HUES64 (cell line): Measurements from ENCODE around the gene MCHR2.

Experiments used
- H3K27ac ChIP-seq: 2 replicates; pipeline ENCODE4 v1.7.0; 2013; ENCODE audit warnings: low read depth, low read length, inconsistent platforms
- H3K27me3 ChIP-seq: 2 replicates; pipeline ENCODE4 v1.6.1; 2013; ENCODE audit warnings: mild to moderate bottlenecking, low read length; ENCODE audit not compliant: insufficient read depth
- H3K36me3 ChIP-seq: 2 replicates; pipeline ENCODE4 v1.6.1; 2013; ENCODE audit warnings: mild to moderate bottlenecking, low read length; ENCODE audit not compliant: insufficient read depth
- H3K4me1 ChIP-seq: 2 replicates; pipeline ENCODE4 v1.6.1; 2013; ENCODE audit warnings: mild to moderate bottlenecking, low read length, moderate library complexity; ENCODE audit not compliant: insufficient read depth
- H3K4me3 ChIP-seq: 2 replicates; pipeline ENCODE4 v1.5.1; 2013; ENCODE audit warnings: mild to moderate bottlenecking, low read length, moderate library complexity
- H3K9ac ChIP-seq: 2 replicates; pipeline ENCODE4 v1.6.1; 2013; ENCODE audit warnings: mild to moderate bottlenecking, low read depth, low read length
- H3K9me3 ChIP-seq: 2 replicates; pipeline ENCODE4 v1.6.1; 2013; ENCODE audit warnings: low read depth, low read length; ENCODE audit not compliant: insufficient read depth
- WGBS: fragments of 150-250, 120-280 bp; methylation state at CpG from one replicate; pipeline ENCODE4 v1.1.7; 2013; ENCODE audit warnings: missing lambda C conversion rate; 5-methylcytosine and 5-hydroxymethylcytosine counted together

MCHR2 gene

DNA sequence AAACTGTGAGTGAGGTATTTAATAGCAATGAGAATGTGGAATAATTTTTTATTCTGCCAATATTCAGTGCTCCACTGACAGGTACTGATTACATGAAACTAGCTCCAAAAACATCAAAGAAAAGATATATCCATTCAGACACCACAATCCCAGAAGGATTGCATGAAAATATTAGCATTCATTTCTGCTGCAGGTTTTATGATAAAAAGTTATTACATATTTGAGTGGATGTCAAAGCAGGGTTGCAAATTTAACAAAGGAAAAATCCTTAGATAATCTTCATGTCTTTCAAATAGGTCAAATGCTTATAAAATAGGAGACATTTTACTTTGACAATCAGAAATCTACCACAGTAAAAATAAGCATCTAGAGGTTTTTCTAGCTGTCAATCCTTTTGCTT, 13.3 kb downstream of the MCHR2 start:
- no peak overlapping the region for H3K27ac ChIP-seq
- H3K9me3 ChIP-seq = peaks cover 7% of the 10 kb centered on the region
- no peaks in the 10 kb centered on the region for H3K36me3 ChIP-seq
- H3K4me1 ChIP-seq = no peaks in the 10 kb centered on the region
- H3K4me3 ChIP-seq = no peak overlapping the region
- no peaks in the 10 kb centered on the region for H3K27me3 ChIP-seq
- H3K9ac ChIP-seq = no peak overlapping the region

DNA sequence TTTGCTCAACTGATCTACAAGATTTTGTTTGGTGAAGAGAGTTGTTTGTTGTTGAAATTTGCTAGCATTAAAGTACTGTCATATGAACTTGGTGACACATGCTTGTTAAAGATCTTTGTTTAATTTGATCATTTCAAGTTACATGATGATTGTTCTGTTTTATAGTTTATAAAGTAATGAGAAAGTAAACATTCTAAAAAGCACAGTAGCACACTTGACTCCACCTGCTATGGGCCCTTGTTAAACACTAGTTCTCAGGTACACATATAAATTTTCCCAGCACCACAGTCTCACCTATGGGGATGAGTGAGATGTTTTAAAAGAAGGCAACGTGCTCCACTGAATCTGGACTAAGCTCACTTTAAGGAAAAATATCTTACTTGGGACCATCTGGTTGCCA, 14.1 kb downstream of the MCHR2 start:
- WGBS = 84% methylated on average over 1 of the region's 1 CpG
- Histone ChIP-seq H3K4me3 (no peak overlapping the region), H3K36me3 (no peaks in the 10 kb centered on the region), H3K9me3 (peaks cover 9% of the 10 kb centered on the region), H3K27ac (no peak overlapping the region), H3K9ac (no peak overlapping the region), H3K4me1 (no peaks in the 10 kb centered on the region), H3K27me3 (no peaks in the 10 kb centered on the region)

DNA sequence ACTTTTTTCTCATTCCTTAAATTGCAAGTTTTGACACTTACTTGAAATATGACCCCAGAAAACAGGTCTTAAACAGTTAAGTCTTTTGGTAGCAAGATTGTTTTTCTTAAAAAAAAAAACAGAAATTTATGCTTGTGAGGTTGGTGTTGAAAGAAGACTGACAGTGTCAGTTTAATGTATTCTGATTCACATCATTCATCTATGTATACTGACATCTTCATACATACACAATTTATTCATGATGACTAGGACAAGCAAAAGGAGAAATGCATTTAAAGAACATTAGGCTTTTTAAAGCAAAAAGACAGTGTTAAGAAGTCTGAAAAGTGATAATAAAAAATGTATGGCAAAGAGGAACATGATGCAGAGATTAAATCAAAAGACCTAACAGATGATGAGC, 27.0 kb downstream of the MCHR2 start:
- Histone ChIP-seq H3K9me3 (no peaks in the 10 kb centered on the region), H3K36me3 (no peaks in the 10 kb centered on the region), H3K27me3 (no peaks in the 10 kb centered on the region), H3K9ac (no peak overlapping the region), H3K4me3 (no peak overlapping the region), H3K27ac (no peak overlapping the region), H3K4me1 (no peaks in the 10 kb centered on the region)

DNA sequence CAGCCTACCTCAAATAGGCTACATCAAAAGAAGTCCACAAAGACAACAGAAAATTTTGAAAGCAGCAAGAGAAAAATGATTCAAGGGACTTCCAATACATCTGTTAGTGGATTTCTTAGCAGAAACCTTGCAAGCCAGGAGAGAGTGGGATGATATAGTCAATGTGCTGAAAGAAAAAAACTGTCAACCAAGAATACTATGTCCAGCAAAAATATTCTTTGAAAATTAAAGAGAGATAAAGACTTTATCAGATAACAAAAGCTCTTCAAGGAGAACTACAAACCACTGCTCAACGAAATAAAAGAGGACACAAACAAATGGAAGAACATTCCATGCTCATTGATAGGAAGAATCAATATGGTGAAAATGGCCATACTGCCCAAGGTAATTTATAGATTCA, 34.0 kb downstream of the MCHR2 start:
- no CpG with 5 or more reads among the region's 1 CpG for WGBS
- Histone ChIP-seq H3K9me3 (peaks cover 5% of the 10 kb centered on the region; the same call in 1 of the 2 replicates), H3K27ac (no peak overlapping the region), H3K36me3 (no peaks in the 10 kb centered on the region), H3K27me3 (no peaks in the 10 kb centered on the region), H3K4me1 (no peaks in the 10 kb centered on the region), H3K9ac (no peak overlapping the region), H3K4me3 (no peak overlapping the region)

DNA sequence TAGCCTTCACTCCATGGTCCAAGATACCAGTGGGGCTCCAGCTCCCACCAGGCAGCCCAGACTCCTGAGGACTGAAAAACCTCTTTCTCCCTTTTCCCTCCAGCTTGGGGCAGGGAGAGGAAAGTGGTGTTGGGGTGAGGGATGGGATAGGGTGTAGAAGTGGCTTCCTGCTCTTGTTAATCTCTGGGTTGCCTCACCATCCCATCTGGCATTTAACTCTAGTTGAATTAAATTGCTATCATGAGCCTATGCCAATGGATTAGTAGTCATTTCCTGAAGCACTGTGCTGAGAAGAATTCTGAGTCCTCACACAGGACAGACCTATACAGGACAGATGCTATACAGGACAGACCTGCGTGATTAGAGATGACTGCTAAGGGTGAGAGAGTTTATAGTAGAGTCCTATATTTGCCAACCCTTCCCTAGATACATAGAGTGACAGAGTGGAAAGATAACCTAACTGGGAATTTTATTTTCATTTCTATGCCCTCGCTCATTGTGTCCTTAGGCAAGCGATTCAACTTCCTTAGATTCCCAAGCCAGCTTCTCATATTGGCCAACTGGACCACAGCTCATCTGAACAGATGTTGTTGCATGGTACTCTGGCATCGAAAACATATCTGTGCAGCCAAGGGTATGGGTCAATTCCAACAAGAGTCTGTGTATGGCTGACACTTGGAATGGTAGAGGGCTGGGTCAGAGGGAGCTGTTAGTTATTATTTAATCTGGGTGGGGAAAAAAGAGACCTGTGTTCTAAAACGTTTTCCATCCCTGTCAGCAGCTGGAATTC, 42.8 kb downstream of the MCHR2 start:
- H3K4me3 ChIP-seq = no peak overlapping the region
- H3K27ac ChIP-seq = no peak overlapping the region
- H3K4me1 ChIP-seq = no peaks in the 10 kb centered on the region
- no peaks in the 10 kb centered on the region for H3K9me3 ChIP-seq
- 92% methylated on average over 5 of the region's 5 CpGs for WGBS
- no peak overlapping the region for H3K9ac ChIP-seq
- H3K36me3 ChIP-seq = no peaks in the 10 kb centered on the region
- no peaks in the 10 kb centered on the region for H3K27me3 ChIP-seq

DNA sequence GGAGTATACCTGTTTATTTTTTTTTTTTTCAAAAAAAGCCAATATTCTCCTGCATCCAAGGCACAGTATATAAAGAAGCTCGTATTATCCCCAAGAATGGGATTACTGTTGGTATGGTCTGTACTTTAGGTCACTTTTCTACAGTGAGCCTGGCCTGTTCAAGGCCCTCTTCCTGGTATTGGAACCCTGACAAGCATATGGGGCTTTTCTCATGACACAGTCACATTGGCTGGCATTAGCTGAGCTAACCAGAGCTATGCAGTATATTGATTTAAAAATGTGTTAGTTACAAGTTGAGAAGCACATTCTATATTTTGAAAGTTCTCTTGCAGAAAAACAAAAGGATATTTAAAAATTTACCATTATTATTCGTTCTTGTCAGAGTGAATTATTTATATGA, 48.0 kb downstream of the MCHR2 start:
- WGBS = 93% methylated on average over 1 of the region's 2 CpGs
- Histone ChIP-seq H3K36me3 (no peaks in the 10 kb centered on the region), H3K4me3 (no peak overlapping the region), H3K9me3 (no peaks in the 10 kb centered on the region), H3K27ac (no peak overlapping the region), H3K4me1 (peaks cover 4% of the 10 kb centered on the region; the same call in 1 of the 2 replicates), H3K27me3 (no peaks in the 10 kb centered on the region), H3K9ac (no peak overlapping the region)

DNA sequence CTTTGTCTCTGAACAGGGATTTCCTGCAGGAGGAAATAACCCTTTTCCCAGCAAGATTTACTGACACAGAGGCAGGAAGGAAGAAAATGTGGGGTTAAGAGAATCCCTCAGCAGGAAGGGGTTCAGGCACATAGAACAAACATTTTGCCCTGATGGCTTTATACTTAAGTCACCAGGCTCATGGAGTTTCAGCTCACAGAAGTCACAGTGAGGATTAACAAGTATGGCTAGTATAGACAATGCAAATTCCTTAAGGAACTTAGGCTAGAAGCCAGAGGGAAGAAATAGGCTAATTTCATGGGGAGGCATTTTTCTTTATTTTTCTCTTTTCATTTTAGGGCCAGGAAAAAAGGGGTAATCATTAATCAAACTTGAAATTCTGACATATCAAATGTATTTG, 50.2 kb downstream of the MCHR2 start:
- H3K9ac ChIP-seq = no peak overlapping the region; the same call in 1 of the 2 replicates
- H3K4me3 ChIP-seq = no peak overlapping the region
- no peaks in the 10 kb centered on the region for H3K36me3 ChIP-seq
- peaks cover 4% of the 10 kb centered on the region; the same call in 1 of the 2 replicates for H3K4me1 ChIP-seq
- H3K9me3 ChIP-seq = no peaks in the 10 kb centered on the region
- H3K27ac ChIP-seq = no peak overlapping the region; the same call in 1 of the 2 replicates
- no peaks in the 10 kb centered on the region for H3K27me3 ChIP-seq

DNA sequence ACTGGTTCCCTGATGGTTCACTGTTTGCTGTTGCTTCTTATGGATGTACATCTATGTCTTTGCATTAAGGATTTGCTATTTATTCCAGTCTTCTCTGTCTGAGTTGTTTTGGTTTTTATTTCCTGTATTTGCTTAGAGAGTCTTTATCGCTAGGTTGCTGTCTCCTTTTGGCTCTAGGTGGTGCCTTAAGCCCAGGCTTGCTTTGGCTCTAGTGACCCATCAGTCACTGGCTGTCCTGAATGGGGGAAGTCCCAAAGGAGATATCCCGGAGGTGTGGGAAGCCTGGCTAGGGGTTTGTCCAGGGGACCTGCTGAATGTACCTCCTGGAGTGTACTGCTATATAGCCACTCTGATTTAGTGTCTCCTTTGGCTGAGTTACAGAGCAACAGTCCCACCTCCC, 53.4 kb downstream of the MCHR2 start:
- H3K9me3 ChIP-seq = no peaks in the 10 kb centered on the region
- H3K9ac ChIP-seq = no peak overlapping the region
- 82% methylated on average over 2 of the region's 2 CpGs for WGBS
- H3K27me3 ChIP-seq = no peaks in the 10 kb centered on the region; the same call in 1 of the 2 replicates
- H3K4me1 ChIP-seq = peaks cover 4% of the 10 kb centered on the region; the same call in 1 of the 2 replicates
- H3K36me3 ChIP-seq = no peaks in the 10 kb centered on the region
- no peak overlapping the region for H3K4me3 ChIP-seq
- no peak overlapping the region for H3K27ac ChIP-seq

DNA sequence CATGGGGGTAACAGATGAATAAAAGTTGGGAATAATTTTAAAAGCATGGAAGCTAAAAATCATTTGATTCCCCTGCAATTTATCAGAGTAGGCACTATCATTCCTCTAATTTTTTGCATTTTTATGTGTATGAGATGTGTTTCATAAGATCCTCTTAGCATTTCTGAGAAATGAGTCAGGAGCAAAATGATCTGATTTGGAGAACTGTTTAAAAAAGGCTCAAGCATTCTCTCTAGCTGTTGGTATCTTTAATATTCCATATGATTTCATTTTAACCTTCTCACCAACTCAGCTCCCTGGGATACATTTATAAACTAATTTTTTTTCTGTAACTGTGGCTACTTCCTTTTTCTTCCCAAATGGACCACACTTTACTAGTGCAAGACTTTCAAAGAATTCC, 60.9 kb downstream of the MCHR2 start:
- no peak overlapping the region for H3K27ac ChIP-seq
- no peaks in the 10 kb centered on the region for H3K4me1 ChIP-seq
- no peaks in the 10 kb centered on the region for H3K36me3 ChIP-seq
- no peaks in the 10 kb centered on the region for H3K27me3 ChIP-seq
- peaks cover 6% of the 10 kb centered on the region; the same call in 1 of the 2 replicates for H3K9me3 ChIP-seq
- H3K4me3 ChIP-seq = no peak overlapping the region
- H3K9ac ChIP-seq = no peak overlapping the region

DNA sequence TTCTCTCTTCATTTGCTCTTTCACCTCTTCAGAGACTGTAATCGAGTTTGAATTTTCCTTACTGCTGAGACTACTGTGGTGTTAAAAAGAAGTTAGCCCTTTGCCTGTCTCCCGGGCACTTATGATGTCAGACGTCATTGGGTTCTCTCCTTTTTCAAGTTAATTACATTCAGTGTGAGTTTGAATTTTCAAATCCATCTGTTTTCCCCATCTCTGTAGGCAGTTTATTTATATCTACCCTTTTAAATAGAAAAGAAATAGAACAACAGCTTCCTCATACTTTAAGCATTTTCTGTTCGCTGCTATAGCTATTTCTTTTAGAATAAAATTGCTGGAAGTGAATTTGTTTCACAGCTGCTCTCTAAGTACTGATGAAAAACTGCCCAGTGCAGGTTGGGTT, 81.4 kb downstream of the MCHR2 start:
- Histone ChIP-seq H3K27ac (no peak overlapping the region), H3K36me3 (no peaks in the 10 kb centered on the region), H3K27me3 (no peaks in the 10 kb centered on the region), H3K9me3 (no peaks in the 10 kb centered on the region), H3K4me1 (no peaks in the 10 kb centered on the region), H3K4me3 (no peak overlapping the region), H3K9ac (no peak overlapping the region)
- 80% methylated on average over 3 of the region's 4 CpGs for WGBS

DNA sequence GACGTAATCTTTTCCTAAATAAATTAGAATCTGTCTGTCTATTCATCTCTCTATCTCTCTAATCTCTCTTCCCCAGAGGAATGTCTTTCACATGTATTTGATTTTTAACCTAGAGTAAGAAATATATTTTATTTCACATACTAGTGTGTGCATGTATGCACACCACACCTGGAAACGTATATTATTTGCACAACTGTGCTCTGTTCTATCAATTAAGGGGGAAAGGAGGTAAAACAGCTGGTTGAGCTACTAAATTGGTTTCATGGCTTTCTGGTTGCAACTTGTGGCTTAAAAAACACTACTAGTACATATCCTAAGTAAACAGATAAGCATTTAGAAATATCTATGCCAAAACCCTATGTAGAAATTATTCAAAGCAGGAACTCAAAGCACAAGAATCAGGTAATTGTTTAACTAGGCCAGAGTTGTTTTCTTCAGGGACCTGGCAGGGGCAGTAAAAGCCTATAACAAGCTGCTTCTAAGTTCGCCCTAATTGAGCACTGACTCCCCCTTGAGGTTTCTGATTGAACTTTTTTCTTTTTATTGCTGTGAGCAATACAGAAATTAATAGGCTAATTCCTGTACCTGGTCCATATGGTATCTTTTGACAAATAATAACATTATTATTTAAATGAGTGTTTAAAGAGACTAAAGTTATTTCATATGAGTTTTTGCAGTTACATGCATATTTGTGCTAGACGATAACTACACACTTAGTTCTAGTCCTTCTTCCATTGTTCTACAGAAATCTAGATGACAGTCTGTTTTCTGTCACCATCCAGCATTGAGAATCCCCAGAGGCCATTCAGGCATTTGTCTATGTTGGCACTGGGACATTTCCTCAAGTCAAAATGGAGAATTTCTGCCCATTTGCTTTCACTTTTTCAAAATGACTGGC, 88.6 kb downstream of the MCHR2 start:
- Histone ChIP-seq H3K27me3 (no peaks in the 10 kb centered on the region; the same call in 1 of the 2 replicates), H3K27ac (no peak overlapping the region), H3K36me3 (no peaks in the 10 kb centered on the region), H3K9ac (no peak overlapping the region), H3K4me3 (no peak overlapping the region), H3K4me1 (no peaks in the 10 kb centered on the region), H3K9me3 (no peaks in the 10 kb centered on the region)
- WGBS = 61% methylated on average over 3 of the region's 4 CpGs
